Activated CD8-positive, alpha-beta memory T cell treated with anti-CD3 and anti-CD28 coated beads, Interleukin-2, amount 50 U/mL, for 1 hour (primary cell): ENCODE results near the gene FUT6.
A peak's percentile ranks its signal among the peaks of the same experiment; 100 is the strongest.

Source experiments
- DNase-seq: peaks from one replicate; pipeline ENCODE4 v3.0.0-alpha.2; 2020; ENCODE audit errors: extremely low read depth

FUT6 gene

GRCh38 chr19:5805462-5806132, 33.9 kb downstream of the FUT6 start:
- no peak for DNase-seq

GRCh38 chr19:5804516-5805461, 34.7 kb downstream of the FUT6 start, which contains the start of gene NRTN:
TSS of gene NRTN (plus strand) at chr19:5805067. CDS start at chr19:5824166, 19,099 bp downstream.
- DNase-seq, result no peak

GRCh38 chr19:5803752-5804515, 35.6 kb downstream of the FUT6 start:
- peak; percentile 69 for DNase-seq

GRCh38 chr19:5803441-5803751, 36.1 kb downstream of the FUT6 start:
- no peak for DNase-seq

- DNase-seq, result no peak
Observed at GRCh38 chr19:5801796-5802619, 37.5 kb downstream of the FUT6 start.

GRCh38 chr19:5800361-5801270, 38.9 kb downstream of the FUT6 start:
- DNase-seq, result no peak

- DNase-seq, result no peak
Observed at GRCh38 chr19:5799247-5800241, 40.0 kb downstream of the FUT6 start.

GRCh38 chr19:5798244-5798643, 41.3 kb downstream of the FUT6 start:
- no peak for DNase-seq

GRCh38 chr19:5795382-5795919, 44.1 kb downstream of the FUT6 start:
- DNase-seq, result no peak

GRCh38 chr19:5793188-5793587, 46.3 kb downstream of the FUT6 start:
- no peak for DNase-seq

- no peak for DNase-seq
Observed at GRCh38 chr19:5792224-5792623, 47.3 kb downstream of the FUT6 start.

- peak; percentile 88 for DNase-seq
Observed at GRCh38 chr19:5790559-5791520, 48.7 kb downstream of the FUT6 start, which contains the start of gene DUS3L. TSS of gene DUS3L (minus strand) at chr19:5791163. CDS start at chr19:5791141, 22 bp downstream.

- no peak for DNase-seq
Observed at GRCh38 chr19:5789886-5790558, 49.5 kb downstream of the FUT6 start.

- DNase-seq, result no peak
Observed at GRCh38 chr19:5789351-5789761, 50.1 kb downstream of the FUT6 start.

GRCh38 chr19:5788422-5788821, 51.1 kb downstream of the FUT6 start:
- no peak for DNase-seq

- no peak for DNase-seq
Observed at GRCh38 chr19:5787409-5788182, 51.9 kb downstream of the FUT6 start.
